ENCODE data around the gene TLCD3A.
"Not testable (repeated sequence)": the region's sequence is repeated elsewhere in the genome, so short reads cannot be mapped to it uniquely, and the experiment has no call there.

TLCD3A gene

DNA sequence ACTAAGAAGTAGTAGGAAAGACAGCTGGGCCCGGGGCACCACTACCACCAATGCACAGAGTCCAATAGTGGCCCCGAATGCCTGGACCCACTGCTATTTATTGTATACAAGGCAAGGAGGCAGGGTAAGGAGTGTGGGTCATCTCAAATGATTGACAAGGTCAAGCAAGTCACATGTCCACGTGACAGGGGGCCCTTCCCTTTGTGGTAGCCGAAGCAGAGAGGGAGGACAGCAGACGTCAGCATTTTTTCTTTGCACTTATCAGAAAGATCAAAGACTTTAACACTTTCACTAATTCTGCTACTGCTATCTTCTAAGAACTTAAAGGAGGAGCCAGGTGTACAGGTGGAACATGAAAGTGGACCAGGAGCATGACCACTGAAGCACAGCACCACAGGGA is 24.3 kb upstream of the TLCD3A start:
- no peak for DNase-seq (ENCODE audit: low spot score)

DNA sequence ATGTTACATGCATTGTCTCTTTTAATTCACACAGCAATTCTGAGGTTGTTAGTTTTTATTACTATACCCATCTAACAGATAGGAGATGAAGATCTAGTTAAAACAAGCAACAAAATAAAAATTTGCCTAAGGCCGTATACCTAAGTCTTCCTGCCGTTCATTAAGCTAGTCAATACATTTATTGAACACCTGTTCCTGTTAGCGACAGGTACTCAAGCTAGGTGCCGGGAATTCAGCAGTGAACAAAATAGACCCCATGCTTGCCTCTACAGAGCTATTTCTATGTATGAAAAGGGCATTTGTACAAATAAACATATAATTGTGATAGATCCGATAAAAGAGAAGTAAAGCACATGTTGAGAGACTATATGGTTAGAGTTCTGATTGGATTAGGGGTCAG is 14.3 kb upstream of the TLCD3A start:
- no peak for DNase-seq (ENCODE audit: low spot score)

DNA sequence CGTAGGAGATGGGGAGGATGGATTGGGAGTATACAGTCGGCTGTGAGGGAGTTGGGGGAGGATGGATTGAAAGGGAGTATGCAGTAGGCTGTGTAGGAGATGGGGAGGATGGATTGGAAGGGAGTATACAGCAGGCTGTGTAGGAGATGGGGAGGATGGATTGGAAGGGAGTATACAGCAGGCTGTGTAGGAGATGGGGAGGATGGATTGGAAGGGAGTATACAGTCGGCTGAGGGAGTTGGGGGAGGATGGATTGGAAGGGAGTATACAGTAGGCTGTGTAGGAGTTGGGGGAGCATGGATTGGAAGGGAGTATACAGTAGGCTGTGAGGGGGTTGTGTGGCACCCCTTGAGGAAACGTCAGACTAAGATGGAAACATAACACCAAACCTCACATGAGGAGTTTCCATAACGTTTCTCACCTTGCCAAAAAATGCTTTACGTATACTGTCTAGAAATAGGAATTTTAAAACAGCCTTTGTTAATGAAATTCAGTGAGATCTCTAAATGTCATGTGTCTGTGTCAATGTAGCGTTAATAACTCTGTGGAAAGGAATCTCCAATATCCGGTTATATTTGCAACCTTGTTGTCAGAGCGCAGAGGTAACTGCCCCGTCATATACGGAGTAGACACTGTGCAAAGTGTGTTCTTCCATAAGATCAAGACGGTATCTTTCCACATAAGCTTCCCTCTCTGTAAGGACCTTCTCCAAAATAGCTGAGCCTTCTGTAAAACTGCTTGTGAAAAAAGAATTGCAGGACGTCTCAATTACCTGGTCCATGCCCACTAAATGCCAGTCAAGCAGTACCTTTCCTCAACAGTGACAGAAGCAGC is 11.5 kb upstream of the TLCD3A start:
- no peak for DNase-seq (ENCODE audit: low spot score)

DNA sequence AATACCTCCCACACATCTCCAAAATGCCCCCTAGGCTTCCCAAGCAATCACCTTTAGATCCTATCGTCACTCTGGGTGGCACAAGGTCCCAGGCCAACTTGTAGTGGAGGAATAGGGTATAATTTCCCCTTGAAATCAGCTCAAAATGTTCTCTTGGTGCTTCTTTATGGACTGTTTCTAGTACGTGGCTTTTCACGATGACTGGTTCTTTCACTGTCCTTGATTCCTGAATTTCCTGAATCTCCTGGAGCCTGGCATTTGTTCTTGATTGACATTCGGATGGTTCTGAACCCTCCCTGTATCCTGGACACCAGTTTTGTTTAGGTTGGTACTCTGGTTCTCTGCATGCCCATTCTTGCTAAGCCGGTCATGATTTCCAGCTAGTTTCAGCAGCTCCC is 10.9 kb upstream of the TLCD3A start:
- DNase-seq (ENCODE audit: low spot score): no peak

DNA sequence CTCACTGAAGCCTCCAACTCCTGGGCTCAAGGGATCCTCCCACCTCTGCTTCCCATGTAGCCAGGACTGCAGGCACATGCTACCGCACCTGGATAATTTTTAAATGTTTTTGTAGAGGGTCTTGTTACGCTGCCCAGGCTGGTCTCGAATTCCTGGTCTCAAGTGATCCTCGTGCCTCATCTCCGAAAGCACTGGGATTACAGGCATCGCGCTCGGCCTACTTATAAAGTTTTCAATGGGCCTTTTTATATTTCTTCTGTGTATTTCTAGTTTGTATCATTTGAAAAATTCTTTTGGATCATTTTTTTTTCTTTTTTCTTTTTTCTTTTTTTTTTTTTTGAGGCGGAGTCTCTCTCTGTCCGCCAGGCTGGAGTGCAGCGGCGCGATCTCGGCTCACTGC is 7.3 kb upstream of the TLCD3A start:
- no peak for DNase-seq (ENCODE audit: low spot score)

DNA sequence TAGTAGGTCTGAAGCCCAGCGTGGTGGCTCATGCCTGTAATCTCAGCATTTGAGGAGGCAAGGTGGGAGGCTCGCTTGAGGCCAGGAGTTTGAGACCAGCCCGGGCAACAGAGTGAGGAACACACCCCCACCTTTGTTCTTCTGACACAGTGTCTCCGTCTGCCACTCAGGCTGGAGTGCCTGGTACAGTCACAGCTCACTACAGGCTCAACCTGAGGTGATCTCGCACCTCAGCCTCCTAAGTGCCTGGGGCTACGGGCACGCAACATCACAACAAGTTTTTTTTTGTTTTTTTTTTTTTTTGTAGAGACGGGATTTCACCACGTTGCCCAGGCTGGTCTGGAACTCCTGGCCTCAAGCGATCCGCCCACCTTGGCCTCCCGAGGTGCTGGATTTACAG is 6.7 kb upstream of the TLCD3A start:
- DNase-seq (ENCODE audit: low spot score): no peak

DNA sequence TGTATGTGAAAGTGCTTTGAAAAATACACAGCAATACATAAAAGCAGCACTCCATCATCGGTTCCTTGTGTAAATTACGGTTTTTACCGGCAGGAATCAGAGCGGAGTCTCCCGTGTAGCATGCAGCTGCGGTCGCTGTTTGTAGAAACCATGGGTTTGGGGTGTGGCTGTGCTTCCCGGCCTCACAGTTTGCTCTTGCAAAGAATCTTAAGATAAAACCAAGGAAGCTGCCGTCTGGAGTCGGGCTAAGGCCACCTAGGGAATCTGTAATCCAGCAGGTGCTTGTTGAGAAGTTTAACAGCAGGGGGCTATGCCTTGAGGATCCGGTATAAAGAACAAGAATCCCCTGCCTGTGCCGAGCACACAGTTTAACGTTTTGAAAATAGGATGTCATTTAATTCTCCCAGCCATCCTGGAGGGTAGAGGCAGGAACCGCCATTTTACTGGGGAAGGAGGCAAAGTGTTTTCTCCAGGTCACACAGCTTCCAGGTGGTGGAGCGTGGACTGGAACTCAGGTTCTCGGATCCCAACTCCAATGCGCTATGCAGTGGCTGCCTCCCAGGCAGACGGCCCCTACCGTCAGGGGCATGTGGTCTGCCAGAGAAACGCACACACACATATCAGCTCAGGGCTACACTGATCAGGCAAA is 6.0 kb upstream of the TLCD3A start:
- no peak for DNase-seq (ENCODE audit: low spot score)

DNA sequence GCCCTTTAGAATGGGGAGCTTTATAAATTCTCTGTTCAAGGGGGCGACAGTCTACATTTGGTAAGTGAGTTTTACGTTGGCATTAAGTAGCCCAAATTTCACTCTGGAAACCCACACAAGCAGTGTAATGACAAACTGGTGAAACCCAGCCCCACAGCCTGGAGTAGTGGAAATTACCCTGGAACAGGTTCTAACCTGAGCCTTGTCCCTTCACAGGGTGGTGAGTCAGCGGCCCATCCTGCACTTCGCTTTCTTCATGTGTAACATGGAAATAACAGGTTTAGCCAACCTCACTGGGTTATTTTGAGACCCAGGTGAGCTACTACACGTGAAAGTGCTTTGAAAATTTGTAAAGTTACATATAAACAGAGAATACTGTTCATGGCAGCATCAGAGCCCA is 3.5 kb upstream of the TLCD3A start:
- no peak for DNase-seq (ENCODE audit: low spot score)

DNA sequence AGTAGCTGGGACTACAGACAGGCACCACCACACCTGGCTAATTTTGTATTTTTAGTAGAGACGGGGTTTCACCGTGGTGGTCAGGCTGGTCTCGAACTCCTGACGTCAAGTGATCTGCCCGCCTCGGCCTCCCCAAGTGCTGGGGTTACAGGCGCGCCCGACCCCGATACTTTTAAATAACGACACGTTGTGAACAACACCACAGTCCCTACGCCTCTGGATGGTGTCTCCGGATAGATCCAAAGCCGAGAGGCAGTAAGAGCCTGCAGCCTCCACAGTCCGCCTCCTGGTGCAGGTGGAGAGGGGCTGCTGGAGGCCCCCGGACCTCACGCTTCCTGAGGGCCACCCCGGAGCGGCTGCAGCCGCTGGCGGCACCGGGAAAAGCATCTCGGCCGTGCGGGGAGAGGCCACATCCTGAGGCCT is 741 bp upstream of the TLCD3A start:
- DNase-seq (ENCODE audit: low spot score): no peak

DNA sequence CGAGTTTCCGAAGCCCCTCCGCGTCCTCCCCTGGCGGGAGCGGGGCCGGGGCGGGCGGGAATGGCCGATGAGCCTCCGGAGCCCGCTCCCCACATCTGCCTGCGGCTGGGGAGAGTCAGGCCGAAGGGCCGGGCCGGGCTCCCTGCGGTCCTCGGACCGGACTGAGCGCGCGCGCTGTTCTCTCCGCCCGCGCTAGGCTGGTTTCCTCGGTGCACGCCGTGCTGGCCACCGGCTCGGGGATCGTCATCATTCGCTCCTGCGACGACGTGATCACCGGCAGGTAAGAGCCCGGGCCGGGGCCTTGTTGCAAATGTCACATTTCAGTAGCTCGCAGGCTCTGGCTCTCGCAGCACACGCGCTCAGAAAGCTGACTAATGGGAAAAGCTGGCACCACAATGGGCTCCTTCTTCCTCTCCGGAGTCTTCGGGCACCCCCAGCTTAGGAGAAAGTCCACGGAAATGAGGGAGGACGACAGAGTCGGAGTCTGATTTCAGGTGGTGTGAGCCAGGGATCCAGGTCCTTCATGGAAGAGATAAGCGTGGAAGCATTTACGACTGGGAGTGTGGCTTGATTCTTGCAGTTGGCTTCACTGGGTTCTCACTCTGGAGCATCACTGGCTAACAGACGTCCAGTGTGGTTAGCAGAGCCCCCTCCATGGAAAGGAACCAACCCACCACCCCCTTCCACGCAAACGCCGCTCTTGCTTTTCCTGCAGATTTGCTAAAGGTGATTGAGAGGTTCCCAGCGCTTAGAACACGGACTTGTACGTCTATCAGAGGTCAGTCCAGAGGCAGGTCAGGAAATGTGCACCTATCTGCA is 715 bp downstream of the TLCD3A start:
- DNase-seq (ENCODE audit: low spot score): no peak

DNA sequence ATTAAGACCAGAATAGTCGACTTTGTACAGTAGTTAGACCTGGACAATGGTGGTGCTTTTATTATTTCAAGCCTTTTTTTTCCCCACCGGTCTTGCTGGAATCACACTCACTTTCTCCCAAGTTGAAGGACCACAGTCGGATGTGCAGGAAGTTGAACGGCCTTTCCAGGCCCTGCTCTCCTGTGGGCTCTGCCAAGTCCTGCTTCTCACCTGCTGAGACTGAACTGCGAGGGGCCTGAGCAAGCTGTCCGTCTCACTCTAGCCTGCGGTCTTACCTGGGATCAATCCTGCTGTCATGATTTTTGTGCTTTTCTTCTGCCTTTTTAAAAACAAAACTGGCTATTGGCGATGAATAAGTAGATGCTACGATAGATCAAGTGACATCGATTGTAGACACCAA is 1.3 kb downstream of the TLCD3A start:
- DNase-seq (ENCODE audit: low spot score): no peak

DNA sequence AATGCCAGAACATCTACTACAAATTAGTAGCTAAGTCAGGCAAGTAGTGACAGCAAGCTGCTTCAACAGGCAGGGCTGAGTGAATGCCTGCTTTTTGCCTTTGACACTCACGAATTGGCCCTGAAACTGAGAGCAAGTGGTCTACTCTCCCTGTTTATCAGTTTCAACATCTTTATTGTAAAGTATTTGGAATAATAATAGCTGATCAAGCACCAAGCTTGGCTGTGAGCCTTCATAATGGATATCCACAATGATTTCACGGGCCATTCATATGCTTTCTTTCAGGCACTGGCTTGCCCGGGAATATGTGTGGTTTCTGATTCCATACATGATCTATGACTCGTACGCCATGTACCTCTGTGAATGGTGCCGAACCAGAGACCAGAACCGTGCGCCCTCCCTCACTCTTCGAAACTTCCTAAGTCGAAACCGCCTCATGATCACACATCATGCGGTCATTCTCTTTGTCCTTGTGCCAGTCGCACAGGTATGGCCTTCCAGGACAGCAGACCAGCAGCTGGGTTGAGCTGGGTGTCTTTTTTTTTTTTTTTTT is 5.2 kb downstream of the TLCD3A start:
- no peak for DNase-seq (ENCODE audit: low spot score)

DNA sequence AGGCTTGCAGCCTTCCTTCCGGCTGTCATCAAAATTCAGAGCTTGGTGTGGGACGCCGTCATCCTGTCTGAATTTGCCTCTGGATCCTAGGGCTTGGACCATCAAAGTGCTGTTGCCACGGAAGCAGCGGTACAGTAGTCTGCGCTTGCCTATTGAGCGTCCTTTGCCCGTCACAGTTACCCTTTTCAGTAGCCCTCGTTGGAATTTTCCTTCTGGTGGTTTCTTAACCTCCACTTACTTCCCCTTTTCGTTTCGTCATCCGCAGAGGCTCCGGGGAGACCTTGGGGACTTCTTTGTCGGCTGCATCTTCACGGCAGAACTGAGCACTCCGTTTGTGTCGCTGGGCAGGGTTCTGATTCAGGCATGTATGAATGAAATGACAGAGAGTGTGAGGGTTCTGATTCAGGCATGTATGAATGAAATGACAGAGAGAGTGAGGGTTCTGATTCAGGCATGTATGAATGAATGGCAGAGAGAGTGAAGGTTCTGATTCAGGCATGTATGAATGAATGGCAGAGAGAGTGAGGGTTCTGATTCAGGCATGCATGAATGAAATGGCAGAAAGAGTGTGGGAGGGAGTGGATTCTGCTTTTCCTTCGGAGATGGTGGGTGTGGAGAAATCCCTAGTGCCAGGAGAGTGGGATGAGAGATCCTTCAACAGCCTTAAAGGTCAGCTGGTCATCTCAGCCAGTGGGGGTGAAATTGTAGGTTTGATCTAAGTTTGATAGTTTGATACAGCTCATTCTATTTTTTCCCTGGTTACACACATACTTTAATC is 8.0 kb downstream of the TLCD3A start:
- no peak for DNase-seq (ENCODE audit: low spot score)

DNA sequence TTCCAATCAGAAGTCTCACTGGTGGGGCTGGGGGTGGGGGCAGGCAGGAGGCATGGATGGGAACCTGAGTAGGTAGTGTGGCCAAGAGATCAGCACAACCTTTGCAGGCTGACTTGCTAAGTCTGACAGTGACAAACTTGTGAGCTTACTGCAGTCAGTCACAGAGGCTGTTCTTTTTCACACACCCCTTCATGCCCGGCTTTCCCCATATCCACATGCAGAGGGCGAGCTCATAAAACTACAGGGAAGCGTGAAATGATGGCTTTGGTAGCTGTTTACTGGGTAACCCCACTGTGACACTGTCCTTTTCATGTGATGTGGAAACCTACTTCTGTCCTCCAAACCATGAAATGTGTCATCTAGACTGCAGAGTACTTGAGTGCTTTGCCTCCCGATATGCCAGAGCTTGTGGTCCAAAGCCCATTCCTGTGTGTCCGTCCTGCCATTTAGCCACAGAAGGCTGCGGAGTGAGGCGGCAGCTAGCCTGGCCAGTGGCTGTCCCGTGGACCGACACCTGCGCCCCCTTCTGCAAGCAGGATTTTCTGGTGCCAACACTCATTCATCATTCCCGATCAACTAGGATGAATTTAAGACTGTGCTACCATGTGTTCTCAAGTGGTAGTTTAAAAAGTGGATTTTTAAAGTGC is 9.9 kb downstream of the TLCD3A start:
- no peak for DNase-seq (ENCODE audit: low spot score)

DNA sequence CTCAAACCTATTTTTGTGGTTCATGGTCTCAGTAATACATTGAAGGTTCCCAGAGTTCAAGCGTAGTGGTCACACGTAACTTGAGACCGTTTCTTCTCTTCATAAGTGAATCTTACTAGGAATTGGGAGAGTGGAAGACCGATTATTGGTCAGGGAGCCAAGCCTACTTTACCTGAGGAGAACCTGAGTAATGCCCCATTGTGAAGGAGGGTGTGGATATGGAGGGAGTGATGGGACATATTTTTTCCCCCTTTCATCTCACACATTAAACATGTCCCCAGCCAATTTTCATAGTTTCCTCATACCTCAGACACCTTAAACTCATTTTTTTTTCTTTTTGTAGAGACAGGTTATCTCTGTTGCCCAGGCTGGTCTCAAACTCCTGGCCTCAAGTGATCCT is 10.7 kb downstream of the TLCD3A start:
- no peak for DNase-seq (ENCODE audit: low spot score)

DNA sequence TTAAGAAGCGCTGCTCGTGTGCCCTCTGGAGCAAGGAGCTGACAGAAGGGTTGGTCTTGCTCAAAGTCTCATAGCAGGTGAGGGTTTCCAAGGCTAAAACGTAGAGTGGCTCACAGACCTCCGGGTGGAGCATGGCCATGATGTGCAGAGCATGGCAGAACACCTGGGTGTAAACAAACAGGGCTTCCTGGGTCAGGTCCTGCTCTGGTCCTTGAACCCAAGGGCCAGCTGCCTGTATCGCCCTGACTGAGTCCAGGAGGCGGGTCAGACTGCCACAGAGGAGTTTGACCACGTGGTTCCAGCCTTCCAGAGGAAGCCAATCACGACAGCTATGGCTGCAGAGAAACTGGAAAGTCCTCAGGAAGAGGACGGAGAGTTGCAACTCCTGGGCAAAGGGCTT is 12.5 kb downstream of the TLCD3A start:
- DNase-seq (ENCODE audit: low spot score): no peak

DNA sequence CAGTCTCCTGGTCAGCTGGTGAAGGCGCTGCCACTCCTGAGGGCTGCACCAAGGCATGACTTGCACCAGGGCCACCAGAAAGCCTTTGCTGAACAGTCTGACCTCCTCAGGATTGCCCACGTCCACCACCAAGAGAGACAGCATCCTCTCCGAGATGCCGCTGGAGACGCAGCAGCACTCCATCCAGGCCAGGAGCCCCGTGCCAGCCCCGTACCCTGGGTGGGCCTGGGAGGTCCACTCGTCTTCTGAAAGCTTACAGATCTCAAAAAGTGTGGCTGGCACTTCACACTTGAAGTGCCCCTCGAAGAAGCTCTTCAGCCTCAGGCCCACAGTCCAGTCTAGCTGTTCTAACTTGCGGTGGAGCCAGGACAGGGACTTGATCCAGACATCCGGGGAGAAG is 13.0 kb downstream of the TLCD3A start:
- no peak for DNase-seq (ENCODE audit: low spot score)

DNA sequence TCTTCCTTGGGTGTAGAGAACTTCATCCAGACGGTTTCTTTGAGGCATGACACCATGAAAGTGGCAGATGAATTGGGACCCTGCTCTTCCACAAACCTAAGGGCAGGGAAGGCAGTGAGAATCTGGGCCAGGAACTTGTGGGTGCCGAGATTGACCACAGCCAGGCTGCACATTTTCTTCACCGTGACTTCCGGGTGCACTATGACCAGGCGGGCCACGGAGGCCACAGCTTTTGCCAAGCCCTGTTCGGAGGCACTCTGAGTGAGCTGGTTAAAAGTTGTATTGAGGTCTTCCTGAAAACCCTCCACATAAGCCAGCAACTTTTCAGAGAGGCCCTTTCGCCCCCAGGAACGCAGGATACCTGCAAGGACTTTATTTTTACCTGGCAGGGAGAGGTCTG is 13.8 kb downstream of the TLCD3A start:
- DNase-seq (ENCODE audit: low spot score): no peak

DNA sequence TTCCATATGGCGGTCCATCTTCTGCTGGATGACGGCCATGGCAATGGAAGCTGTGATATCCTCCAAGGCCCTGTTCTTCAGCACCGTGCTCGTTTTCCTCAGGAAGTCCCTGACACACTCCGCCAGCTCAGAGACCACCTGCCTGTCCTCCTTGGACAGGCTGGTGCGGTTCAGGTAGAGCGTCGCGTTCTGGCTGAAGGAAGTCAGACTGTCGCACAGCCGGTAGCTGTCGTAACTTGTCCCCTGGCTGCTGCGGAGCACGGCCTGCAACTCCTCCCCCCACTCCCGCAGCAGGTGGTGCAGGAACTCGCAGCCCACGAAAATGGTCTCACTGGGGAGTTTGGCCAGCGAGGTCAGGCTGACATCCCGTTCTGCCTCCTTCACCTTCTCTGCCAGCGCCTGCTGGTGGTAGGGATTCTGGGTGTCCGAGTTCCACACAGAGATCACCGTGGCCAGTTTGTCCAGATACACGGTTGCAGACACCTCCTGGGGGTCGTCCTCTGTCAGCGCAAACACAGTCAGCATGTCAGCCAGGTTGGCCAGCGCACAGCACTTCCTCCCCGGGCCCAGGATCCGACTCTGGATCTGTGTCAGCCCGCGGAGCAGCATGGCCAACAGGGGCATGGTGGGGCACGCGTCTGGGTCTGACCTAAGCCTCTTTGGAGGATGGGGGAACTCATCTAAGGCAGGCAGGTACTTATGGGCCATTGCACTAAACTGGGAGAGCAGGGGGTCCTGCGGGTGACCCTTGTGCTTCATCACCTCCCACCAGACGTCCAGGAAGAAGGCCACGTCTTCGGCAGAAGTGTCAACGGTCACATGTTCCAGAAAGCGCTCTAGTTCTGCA is 14.6 kb downstream of the TLCD3A start:
- DNase-seq (ENCODE audit: low spot score): no peak

DNA sequence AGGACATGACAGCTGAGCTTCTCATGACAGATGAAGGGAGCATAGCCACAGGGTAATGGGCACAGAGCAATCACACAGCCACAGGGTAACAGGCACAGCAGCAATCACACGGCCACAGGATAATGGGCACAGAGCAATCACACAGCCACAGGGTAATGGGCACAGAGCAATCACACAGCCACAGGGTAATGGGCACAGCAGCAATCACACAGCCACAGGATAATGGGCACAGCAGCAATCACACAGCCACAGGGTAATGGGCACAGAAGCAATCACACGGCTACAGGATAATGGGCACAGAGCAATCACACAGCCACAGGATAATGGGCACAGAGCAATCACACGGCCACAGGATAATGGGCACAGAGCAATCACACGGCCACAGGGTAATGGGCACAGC is 16.2 kb downstream of the TLCD3A start:
- DNase-seq (ENCODE audit: low spot score): not testable (repeated sequence)

All from D341Med (cell line).